Measurements from ENCODE around the gene HBD. TPM values are rescaled to one million over a fixed set of nuclear protein-coding genes. Genes with fewer than 3 reads are reported as not detected.

The HBD gene
- total and polyA plus RNA-seq, 7 donors: 0.17 to 6.2 (median 1.6) TPM; not detected in 4

GRCh38 chr11:5204787-5205186 lies 29.5 kb downstream of the HBD start:
- no peaks in the 10 kb centered on the region for H3K4me1 ChIP-seq
- intact Hi-C loops (cut with DNase I): no loop called here
- no peaks in the 10 kb centered on the region for H3K27me3 ChIP-seq (ENCODE audit: insufficient read depth in 3 of 3, low read length in 2 of 3)
- H3K36me3 ChIP-seq (ENCODE audit: insufficient read depth in 1 of 2, low read depth in 1 of 2): no peaks in the 10 kb centered on the region
- WGBS, 3 donors: 0 to 15% (median 12%) methylated on average over 1 of the region's 1 CpG
- no peaks in the 10 kb centered on the region for H3K9me3 ChIP-seq
- TF ChIP-seq, protein P1, sequence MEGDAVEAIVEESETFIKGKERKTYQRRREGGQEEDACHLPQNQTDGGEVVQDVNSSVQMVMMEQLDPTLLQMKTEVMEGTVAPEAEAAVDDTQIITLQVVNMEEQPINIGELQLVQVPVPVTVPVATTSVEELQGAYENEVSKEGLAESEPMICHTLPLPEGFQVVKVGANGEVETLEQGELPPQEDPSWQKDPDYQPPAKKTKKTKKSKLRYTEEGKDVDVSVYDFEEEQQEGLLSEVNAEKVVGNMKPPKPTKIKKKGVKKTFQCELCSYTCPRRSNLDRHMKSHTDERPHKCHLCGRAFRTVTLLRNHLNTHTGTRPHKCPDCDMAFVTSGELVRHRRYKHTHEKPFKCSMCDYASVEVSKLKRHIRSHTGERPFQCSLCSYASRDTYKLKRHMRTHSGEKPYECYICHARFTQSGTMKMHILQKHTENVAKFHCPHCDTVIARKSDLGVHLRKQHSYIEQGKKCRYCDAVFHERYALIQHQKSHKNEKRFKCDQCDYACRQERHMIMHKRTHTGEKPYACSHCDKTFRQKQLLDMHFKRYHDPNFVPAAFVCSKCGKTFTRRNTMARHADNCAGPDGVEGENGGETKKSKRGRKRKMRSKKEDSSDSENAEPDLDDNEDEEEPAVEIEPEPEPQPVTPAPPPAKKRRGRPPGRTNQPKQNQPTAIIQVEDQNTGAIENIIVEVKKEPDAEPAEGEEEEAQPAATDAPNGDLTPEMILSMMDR (IDR thresholded peaks at IDR 0.05): peak; percentile 15
- DNase-seq: no peak
- H3K4me3 ChIP-seq: no peak overlapping the region
- H3K27ac ChIP-seq: no peak overlapping the region
- no peak for ATAC-seq

DNA sequence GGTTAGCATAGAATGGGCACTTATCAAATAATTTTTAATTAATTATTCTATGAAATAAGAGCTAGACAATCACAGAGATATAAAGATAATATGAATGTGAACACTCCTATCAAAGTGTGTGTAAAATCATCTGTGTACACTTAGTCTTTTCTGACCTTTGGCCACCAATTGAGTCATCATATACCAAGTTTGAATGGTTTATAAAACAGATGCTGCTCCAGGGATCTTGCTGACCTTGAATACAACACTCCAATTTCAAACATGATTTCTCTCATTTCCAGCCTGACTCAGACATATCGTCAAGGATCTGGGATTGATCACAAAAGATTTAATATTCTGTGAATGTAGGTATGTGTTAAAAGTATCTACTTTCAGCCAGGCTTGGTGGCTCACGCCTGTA lies 30.9 kb downstream of the HBD start:
- intact Hi-C loops (cut with DNase I): no loop called here
- Histone ChIP-seq H3K9me3 (no peaks in the 10 kb centered on the region), H3K36me3 (ENCODE audit: insufficient read depth in 1 of 2, low read depth in 1 of 2) (no peaks in the 10 kb centered on the region), H3K27me3 (ENCODE audit: insufficient read depth in 3 of 3, low read length in 2 of 3) (no peaks in the 10 kb centered on the region), H3K4me1 (no peaks in the 10 kb centered on the region), H3K4me3 (no peak overlapping the region), H3K27ac (no peak overlapping the region)
- DNase-seq (no peak), ATAC-seq (no peak)
- TF ChIP-seq, protein P1 (IDR thresholded peaks at IDR 0.05): no peak
- WGBS, 3 donors: 69 to 83% (median 71%) methylated on average over 2 of the region's 2 CpGs

DNA sequence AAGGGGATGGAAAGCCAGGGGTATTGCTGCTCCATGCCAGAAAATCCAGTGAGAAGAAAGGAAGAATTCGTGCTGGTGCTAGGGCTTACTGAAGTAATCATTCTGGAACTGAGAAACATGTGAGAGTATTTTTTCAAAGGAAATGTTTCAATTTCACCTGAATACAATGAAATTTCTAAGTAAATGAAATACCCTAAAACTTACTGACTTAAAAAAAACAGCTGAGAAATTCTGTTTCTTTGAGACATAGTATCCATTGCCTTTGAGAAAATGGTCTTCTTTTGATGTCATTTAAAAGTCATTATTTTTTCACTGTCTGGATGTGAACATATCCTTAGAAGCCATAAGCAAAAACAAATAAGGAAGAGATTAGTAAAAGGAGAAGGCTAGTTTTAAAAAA lies 33.7 kb downstream of the HBD start, which contains the start of gene OR51V1:
Gene OR51V1 (minus strand): TSS at position 101 of the 400 bp plus-strand sequence. CDS start 0 bp downstream, at position 101.
- ATAC-seq (no peak), DNase-seq (no peak)
- Histone ChIP-seq H3K4me1 (no peaks in the 10 kb centered on the region), H3K27ac (no peak within 1 kb of the TSS), H3K27me3 (ENCODE audit: insufficient read depth in 3 of 3, low read length in 2 of 3) (no peaks in the 10 kb centered on the region), H3K9me3 (no peaks in the 10 kb centered on the region), H3K36me3 (ENCODE audit: insufficient read depth in 1 of 2, low read depth in 1 of 2) (no peaks in the 10 kb centered on the region), H3K4me3 (no peak within 1 kb of the TSS)
- TF ChIP-seq, protein P1 (IDR thresholded peaks at IDR 0.05): no peak
- 57 to 69% (median 64%) methylated on average over 1 of the region's 1 CpG for WGBS, 3 donors
- intact Hi-C loops (cut with DNase I): no loop called here

- TF ChIP-seq, protein P1 (IDR thresholded peaks at IDR 0.05): no peak
- H3K27ac ChIP-seq: no peak overlapping the region
- no peaks in the 10 kb centered on the region for H3K27me3 ChIP-seq (ENCODE audit: insufficient read depth in 3 of 3, low read length in 2 of 3)
- H3K4me1 ChIP-seq: no peaks in the 10 kb centered on the region
- no peaks in the 10 kb centered on the region for H3K36me3 ChIP-seq (ENCODE audit: insufficient read depth in 1 of 2, low read depth in 1 of 2)
- H3K4me3 ChIP-seq: no peak overlapping the region
- intact Hi-C loops (cut with DNase I): no loop called here
- DNase-seq (no peak), ATAC-seq (no peak)
- H3K9me3 ChIP-seq: no peaks in the 10 kb centered on the region
These were observed 36.0 kb downstream of the HBD start for GRCh38 chr11:5198285-5198684.

- WGBS, 3 donors: 70 to 76% (median 74%) methylated on average over 3 of the region's 3 CpGs
- Histone ChIP-seq H3K27ac (no peak overlapping the region), H3K27me3 (ENCODE audit: insufficient read depth in 3 of 3, low read length in 2 of 3) (no peaks in the 10 kb centered on the region), H3K4me3 (no peak overlapping the region), H3K36me3 (ENCODE audit: insufficient read depth in 1 of 2, low read depth in 1 of 2) (no peaks in the 10 kb centered on the region), H3K9me3 (no peaks in the 10 kb centered on the region), H3K4me1 (no peaks in the 10 kb centered on the region)
- DNase-seq: no peak
- intact Hi-C loops (cut with DNase I): no loop called here
- TF ChIP-seq, protein P1 (IDR thresholded peaks at IDR 0.05): no peak
- ATAC-seq: no peak
These were observed 36.7 kb downstream of the HBD start for GRCh38 chr11:5197536-5197935.

Measured in psoas muscle (tissue), 8 donors.